ENCODE measurements around the gene PARN.

DNA sequence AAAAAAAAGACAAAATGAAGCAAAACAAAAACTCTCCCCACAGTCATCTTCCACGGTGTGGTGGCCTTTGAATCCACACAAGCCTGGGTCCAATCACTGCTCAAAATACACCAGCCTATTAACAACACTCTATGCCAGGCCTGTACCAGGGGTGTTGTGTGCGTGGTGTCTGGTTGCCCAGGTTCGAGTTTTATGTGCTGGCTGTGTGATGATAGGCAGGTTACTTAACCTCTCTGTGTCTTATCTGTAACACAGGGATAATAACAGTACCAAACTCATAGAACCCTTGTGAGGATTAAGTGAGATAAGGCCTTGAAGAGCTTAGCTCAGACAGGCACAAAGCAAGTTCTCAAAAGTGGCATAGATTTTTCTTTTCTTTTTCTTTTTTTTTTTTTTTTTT lies 235.2 kb downstream of the PARN start:
- TF ChIP-seq, protein P1, sequence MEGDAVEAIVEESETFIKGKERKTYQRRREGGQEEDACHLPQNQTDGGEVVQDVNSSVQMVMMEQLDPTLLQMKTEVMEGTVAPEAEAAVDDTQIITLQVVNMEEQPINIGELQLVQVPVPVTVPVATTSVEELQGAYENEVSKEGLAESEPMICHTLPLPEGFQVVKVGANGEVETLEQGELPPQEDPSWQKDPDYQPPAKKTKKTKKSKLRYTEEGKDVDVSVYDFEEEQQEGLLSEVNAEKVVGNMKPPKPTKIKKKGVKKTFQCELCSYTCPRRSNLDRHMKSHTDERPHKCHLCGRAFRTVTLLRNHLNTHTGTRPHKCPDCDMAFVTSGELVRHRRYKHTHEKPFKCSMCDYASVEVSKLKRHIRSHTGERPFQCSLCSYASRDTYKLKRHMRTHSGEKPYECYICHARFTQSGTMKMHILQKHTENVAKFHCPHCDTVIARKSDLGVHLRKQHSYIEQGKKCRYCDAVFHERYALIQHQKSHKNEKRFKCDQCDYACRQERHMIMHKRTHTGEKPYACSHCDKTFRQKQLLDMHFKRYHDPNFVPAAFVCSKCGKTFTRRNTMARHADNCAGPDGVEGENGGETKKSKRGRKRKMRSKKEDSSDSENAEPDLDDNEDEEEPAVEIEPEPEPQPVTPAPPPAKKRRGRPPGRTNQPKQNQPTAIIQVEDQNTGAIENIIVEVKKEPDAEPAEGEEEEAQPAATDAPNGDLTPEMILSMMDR (IDR thresholded peaks at IDR 0.05), result no peak
- TF ChIP-seq POLR2A (IDR thresholded peaks at IDR 0.05), result no peak

Data from body of pancreas (tissue), 4 donors.